Measurements from ENCODE around the gene IL32.

GRCh38 chr16:3087243-3088235 lies 22.1 kb downstream of the IL32 start:
- TF ChIP-seq, protein P1, sequence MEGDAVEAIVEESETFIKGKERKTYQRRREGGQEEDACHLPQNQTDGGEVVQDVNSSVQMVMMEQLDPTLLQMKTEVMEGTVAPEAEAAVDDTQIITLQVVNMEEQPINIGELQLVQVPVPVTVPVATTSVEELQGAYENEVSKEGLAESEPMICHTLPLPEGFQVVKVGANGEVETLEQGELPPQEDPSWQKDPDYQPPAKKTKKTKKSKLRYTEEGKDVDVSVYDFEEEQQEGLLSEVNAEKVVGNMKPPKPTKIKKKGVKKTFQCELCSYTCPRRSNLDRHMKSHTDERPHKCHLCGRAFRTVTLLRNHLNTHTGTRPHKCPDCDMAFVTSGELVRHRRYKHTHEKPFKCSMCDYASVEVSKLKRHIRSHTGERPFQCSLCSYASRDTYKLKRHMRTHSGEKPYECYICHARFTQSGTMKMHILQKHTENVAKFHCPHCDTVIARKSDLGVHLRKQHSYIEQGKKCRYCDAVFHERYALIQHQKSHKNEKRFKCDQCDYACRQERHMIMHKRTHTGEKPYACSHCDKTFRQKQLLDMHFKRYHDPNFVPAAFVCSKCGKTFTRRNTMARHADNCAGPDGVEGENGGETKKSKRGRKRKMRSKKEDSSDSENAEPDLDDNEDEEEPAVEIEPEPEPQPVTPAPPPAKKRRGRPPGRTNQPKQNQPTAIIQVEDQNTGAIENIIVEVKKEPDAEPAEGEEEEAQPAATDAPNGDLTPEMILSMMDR (IDR thresholded peaks at IDR 0.05), result peak in 3 of 7 experiments; percentile 6 to 27 (median 10)
- TF ChIP-seq POLR2A (IDR thresholded peaks at IDR 0.05), result no peak
